Astrocyte (in vitro differentiated cells and primary cell): ENCODE measurements around the gene ELF5. TPM values are rescaled to one million over a fixed set of nuclear protein-coding genes. Genes with fewer than 3 reads are reported as not detected.

ENCODE experiments used
- DNase-seq: peaks from one replicate; pipeline ENCODE4 v3.0.0-alpha.2; 2010; ENCODE audit warnings: low read depth
- FAIRE-seq: peaks from 2 replicates; lab custom pipeline; 2011; peaks lifted over from hg19 to GRCh38; lab: Jason Lieb, UNC
- H2AFZ ChIP-seq: 2 replicates; pipeline ENCODE4 v1.6.0; 2012; ENCODE audit warnings: low read depth, low read length, inconsistent platforms
- H3K27ac ChIP-seq: 2 replicates; pipeline ENCODE4 v1.5.1; 2011; ENCODE audit warnings: low read depth, low read length, inconsistent platforms
- H3K27me3 ChIP-seq: 2 replicates; pipeline ENCODE4 v1.6.0; 2011; ENCODE audit warnings: low read length, inconsistent platforms; ENCODE audit not compliant: insufficient read depth
- H3K36me3 ChIP-seq: 2 replicates; pipeline ENCODE4 v1.5.1; 2011; ENCODE audit warnings: low read length, inconsistent platforms; ENCODE audit not compliant: insufficient read depth
- H3K4me1 ChIP-seq: 2 replicates; pipeline ENCODE4 v1.5.1; 2011; ENCODE audit warnings: low read length, inconsistent platforms; ENCODE audit not compliant: insufficient read depth
- H3K4me2 ChIP-seq: 2 replicates; pipeline ENCODE4 v1.6.0; 2012; ENCODE audit warnings: low read length, inconsistent platforms
- H3K4me3 ChIP-seq: 2 replicates; pipeline ENCODE4 v1.5.1; 2011; ENCODE audit warnings: low read depth, mild to moderate bottlenecking, low read length, inconsistent platforms; ENCODE audit not compliant: insufficient read depth
- H3K79me2 ChIP-seq: 2 replicates; pipeline ENCODE4 v1.6.0; 2012; ENCODE audit warnings: mild to moderate bottlenecking, low read length, inconsistent platforms; ENCODE audit not compliant: insufficient read depth
- H3K9ac ChIP-seq: 2 replicates; pipeline ENCODE4 v1.6.0; 2012; ENCODE audit warnings: mild to moderate bottlenecking, low read length, inconsistent platforms
- H3K9me3 ChIP-seq: 2 replicates; pipeline ENCODE4 v1.5.1; 2012; ENCODE audit warnings: low read depth, mild to moderate bottlenecking, low read length, inconsistent platforms; ENCODE audit not compliant: insufficient read depth
- H4K20me1 ChIP-seq: 2 replicates; pipeline ENCODE4 v1.6.0; 2012; ENCODE audit warnings: low read length, inconsistent platforms; ENCODE audit not compliant: insufficient read depth
- H3K27ac Mint-ChIP-seq: one replicate; pipeline ENCODE4 v1.8.0; 2021; ENCODE audit warnings: mild to moderate bottlenecking, mixed read lengths; ENCODE audit not compliant: unreplicated experiment
- H3K27me3 Mint-ChIP-seq: one replicate; pipeline ENCODE4 v1.8.0; 2021; ENCODE audit warnings: low read depth, mixed read lengths; ENCODE audit not compliant: unreplicated experiment
- H3K36me3 Mint-ChIP-seq: one replicate; pipeline ENCODE4 v1.8.0; 2021; ENCODE audit warnings: low read depth, mixed read lengths; ENCODE audit not compliant: unreplicated experiment
- H3K4me1 Mint-ChIP-seq: one replicate; pipeline ENCODE4 v1.8.0; 2021; ENCODE audit warnings: low read depth, mixed read lengths; ENCODE audit not compliant: unreplicated experiment
- H3K4me3 Mint-ChIP-seq: one replicate; pipeline ENCODE4 v1.8.0; 2021; ENCODE audit warnings: mild to moderate bottlenecking, moderate library complexity, mixed read lengths; ENCODE audit not compliant: unreplicated experiment
- H3K9me3 Mint-ChIP-seq: one replicate; pipeline ENCODE4 v1.8.0; 2021; ENCODE audit warnings: mild to moderate bottlenecking, mixed read lengths; ENCODE audit not compliant: unreplicated experiment
- CTCF ChIP-seq: IDR thresholded peaks from 2 replicates; pipeline ENCODE4 v1.5.1; 2011; ENCODE audit warnings: low read depth, mild to moderate bottlenecking, inconsistent platforms, low read length, moderate library complexity; ENCODE audit not compliant: insufficient read depth
- EZH2 ChIP-seq: IDR thresholded peaks from 2 replicates; pipeline ENCODE4 v1.6.1; 2012; ENCODE audit warnings: mild to moderate bottlenecking, low read length, inconsistent platforms; ENCODE audit not compliant: insufficient read depth
- total RNA-seq: library from RNA; stranded (reverse); gene quantifications from 2 replicates; pipeline ENCODE4 v1.2.1, GENCODE V29; 2021

Gene ELF5
- total RNA-seq, 1 donor from 2014 or later, result not detected

GRCh38 chr11:34437224-34438125 lies 76.1 kb downstream of the ELF5 start:
- Histone ChIP-seq H3K9ac (peak overlapping the region; percentile 84), H3K27me3 (no peaks in the 10 kb centered on the region), H4K20me1 (peaks cover 9% of the 10 kb centered on the region), H3K4me2 (peak overlapping the region; percentile 84), H3K9me3 (no peaks in the 10 kb centered on the region), H3K79me2 (peaks cover 29% of the 10 kb centered on the region), H3K4me1 (peaks cover 9% of the 10 kb centered on the region), H3K27ac (no peak overlapping the region), H3K36me3 (no peaks in the 10 kb centered on the region), H3K4me3 (peak overlapping the region; percentile 79), H2AFZ (no peak overlapping the region)
- Mint-ChIP-seq H3K27ac (no peak overlapping the region), H3K4me3 (peak overlapping the region; percentile 93), H3K27me3 (no peaks in the 10 kb centered on the region), H3K4me1 (peaks cover 6% of the 10 kb centered on the region), H3K36me3 (no peaks in the 10 kb centered on the region), H3K9me3 (peaks cover 2% of the 10 kb centered on the region)
- TF ChIP-seq CTCF (no peak), EZH2 (no peak)
- DNase-seq (no peak), FAIRE-seq (no peak)

- no peaks in the 10 kb centered on the region for H3K4me1 ChIP-seq
- no peak overlapping the region for H3K4me2 ChIP-seq
- no peaks in the 10 kb centered on the region for H3K36me3 Mint-ChIP-seq
- TF ChIP-seq CTCF, result no peak
- TF ChIP-seq EZH2, result no peak
- no peaks in the 10 kb centered on the region for H3K27me3 Mint-ChIP-seq
- no peak overlapping the region for H3K27ac ChIP-seq
- no peak overlapping the region for H2AFZ ChIP-seq
- H3K9me3 Mint-ChIP-seq, result peaks cover 4% of the 10 kb centered on the region
- H3K9me3 ChIP-seq, result no peaks in the 10 kb centered on the region
- no peak overlapping the region for H3K9ac ChIP-seq
- no peak overlapping the region for H3K27ac Mint-ChIP-seq
- DNase-seq (no peak), FAIRE-seq (no peak)
- no peaks in the 10 kb centered on the region for H4K20me1 ChIP-seq
- H3K4me3 ChIP-seq, result no peak overlapping the region
- no peaks in the 10 kb centered on the region for H3K36me3 ChIP-seq
- no peak overlapping the region for H3K4me3 Mint-ChIP-seq
- H3K27me3 ChIP-seq, result no peaks in the 10 kb centered on the region
- no peaks in the 10 kb centered on the region for H3K4me1 Mint-ChIP-seq
- no peaks in the 10 kb centered on the region for H3K79me2 ChIP-seq
Observed at GRCh38 chr11:34433899-34434298, 79.7 kb downstream of the ELF5 start.

GRCh38 chr11:34432822-34433221 lies 80.8 kb downstream of the ELF5 start:
- FAIRE-seq, result no peak
- no peak overlapping the region for H3K27ac Mint-ChIP-seq

More at GRCh38 chr11:34432822-34433221, 80.8 kb downstream of the ELF5 start:
- Histone ChIP-seq H3K4me1 (no peaks in the 10 kb centered on the region), H3K9me3 (no peaks in the 10 kb centered on the region), H3K4me3 (no peak overlapping the region), H3K27ac (no peak overlapping the region), H4K20me1 (no peaks in the 10 kb centered on the region), H3K9ac (no peak overlapping the region), H3K4me2 (no peak overlapping the region), H3K27me3 (no peaks in the 10 kb centered on the region), H2AFZ (no peak overlapping the region), H3K36me3 (no peaks in the 10 kb centered on the region), H3K79me2 (no peaks in the 10 kb centered on the region)
- Mint-ChIP-seq H3K4me3 (no peak overlapping the region), H3K36me3 (no peaks in the 10 kb centered on the region), H3K9me3 (peaks cover 4% of the 10 kb centered on the region), H3K27me3 (no peaks in the 10 kb centered on the region), H3K4me1 (no peaks in the 10 kb centered on the region)
- TF ChIP-seq CTCF, result no peak
- TF ChIP-seq EZH2, result no peak
- DNase-seq, result no peak
